HG02678 (cell line): ENCODE data around the gene RGS8.
"Not testable (repeated sequence)": the region's sequence is repeated elsewhere in the genome, so short reads cannot be mapped to it uniquely, and the experiment has no call there.

Experiments
- ATAC-seq: cut with Tn5 transposase; IDR thresholded peaks from one replicate; pipeline ENCODE4 v1.9.1; 2021; ENCODE audit warnings: mild to moderate bottlenecking, moderate library complexity; ENCODE audit not compliant: unreplicated experiment

Gene RGS8

GRCh38 chr1:182702826-182703524, 18.6 kb upstream of the RGS8 start:
- ATAC-seq = no peak

GRCh38 chr1:182700351-182700709, 15.9 kb upstream of the RGS8 start:
- no peak for ATAC-seq

- no peak for ATAC-seq
Observed at GRCh38 chr1:182699393-182700350, 15.3 kb upstream of the RGS8 start.

DNA sequence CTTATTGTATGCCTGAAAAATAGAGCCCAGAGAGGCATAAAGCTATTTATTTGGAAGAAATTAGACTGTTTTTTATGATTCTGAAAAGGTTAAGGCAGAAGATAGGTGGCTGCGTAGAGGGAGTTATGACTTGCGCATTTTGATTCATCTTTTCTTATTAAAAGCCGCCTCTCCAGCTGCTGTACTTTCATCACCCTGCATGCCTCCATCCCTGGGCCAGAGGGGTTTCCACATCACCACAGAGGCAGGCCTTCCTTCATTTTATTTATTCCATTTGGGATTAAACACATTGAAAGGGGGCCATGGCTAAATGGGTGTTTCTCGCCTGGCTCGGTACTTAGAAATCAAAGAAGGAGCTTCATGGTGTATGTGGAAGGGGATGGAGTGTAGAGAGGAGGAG, 14.6 kb upstream of the RGS8 start:
- no peak for ATAC-seq

DNA sequence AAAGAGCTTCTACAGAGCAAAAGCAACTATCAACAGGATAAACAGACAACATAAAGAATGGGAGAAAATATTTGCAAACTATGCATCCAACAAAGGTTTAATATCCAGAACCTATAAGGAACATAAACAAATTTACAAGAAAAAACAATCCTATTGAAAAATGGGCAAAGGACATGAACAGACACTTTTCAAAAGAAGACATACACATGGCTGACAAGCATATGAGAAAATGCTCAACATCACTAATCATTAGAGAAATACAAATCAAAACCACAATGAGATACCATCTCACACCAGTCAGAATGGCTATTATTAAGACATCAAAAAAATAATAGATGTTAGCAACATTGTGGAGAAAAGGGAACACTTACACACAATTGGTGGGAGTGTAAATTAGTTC, 8.8 kb upstream of the RGS8 start:
- ATAC-seq = not testable (repeated sequence)

DNA sequence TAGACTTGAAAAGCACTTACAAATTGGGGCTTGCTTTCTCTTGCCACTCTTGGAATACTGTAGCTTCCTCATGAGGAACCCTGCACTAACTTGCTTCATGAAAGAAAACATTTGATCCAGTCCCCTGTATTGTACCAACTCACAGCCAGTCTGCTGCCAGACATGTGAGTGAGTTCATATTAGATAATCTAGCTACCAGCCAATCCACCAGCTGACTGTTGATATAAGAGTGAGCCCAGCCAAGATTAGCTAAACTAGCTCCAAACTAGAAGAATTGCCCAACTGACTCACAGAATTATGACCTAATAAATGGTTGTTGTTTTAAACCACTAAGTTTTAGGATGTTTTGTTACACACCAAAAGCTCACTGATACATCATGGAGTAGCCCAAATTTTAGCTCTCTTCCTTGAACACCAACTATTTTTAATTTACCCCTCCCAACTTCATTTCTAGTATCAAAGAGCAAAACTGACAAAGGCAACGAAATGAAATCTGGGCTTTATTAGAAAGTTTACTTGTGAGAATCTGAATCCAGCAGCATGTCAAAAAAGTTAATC, 6.6 kb upstream of the RGS8 start:
- ATAC-seq = no peak

GRCh38 chr1:182688436-182689205, 4.2 kb upstream of the RGS8 start:
- no peak for ATAC-seq

GRCh38 chr1:182687361-182687760, 3.0 kb upstream of the RGS8 start:
- ATAC-seq = no peak

- no peak for ATAC-seq
Observed at GRCh38 chr1:182686446-182686845, 2.1 kb upstream of the RGS8 start.

DNA sequence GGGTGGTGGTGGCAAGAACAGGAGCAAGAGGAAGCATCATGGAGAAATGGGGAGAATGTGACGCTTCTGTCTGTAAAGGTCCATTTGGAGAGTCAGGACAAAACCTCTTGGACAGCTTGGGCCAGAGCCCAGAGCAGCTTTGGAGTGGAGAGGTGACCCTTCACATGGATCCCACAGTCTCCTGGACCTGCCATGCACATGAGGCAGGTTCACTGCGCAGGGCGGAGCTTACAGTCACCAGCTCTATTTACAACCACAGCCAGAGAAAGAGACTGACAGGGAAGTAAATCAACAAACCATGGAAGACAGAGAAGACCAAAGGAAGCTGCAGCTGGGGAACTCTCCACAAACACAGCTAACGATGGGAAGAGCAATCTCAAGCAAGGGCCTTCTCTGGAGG, 828 bp upstream of the RGS8 start:
- ATAC-seq = no peak

DNA sequence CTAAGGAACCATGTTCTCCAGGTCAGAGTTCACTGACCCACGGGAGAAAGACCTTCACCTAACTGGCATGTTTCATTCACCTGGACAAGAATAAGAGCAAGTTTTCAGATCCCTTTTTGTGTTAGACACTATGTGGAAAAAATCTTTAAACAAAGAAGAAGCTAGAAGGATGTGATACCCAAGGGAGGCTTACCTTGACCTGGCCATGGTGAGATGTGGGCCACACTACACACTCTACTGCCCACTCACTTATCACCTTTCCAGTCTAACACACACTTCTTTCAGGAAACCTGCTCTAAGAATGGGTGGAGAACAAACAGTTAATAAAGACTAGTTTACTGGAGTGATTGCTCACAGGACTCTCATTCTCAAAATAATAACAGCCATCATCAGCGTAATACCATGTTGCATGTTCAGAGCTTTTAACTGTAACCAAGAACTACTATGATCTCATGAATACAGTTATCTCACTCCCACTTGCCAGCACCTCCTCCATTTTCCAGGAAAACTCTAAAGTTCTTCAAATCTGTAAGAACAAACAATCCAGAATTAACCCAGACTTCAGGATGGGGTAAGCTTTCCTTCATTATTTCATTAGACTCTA, 1.4 kb downstream of the RGS8 start:
- ATAC-seq = no peak

GRCh38 chr1:182682406-182682805, 2.0 kb downstream of the RGS8 start:
- ATAC-seq = no peak

DNA sequence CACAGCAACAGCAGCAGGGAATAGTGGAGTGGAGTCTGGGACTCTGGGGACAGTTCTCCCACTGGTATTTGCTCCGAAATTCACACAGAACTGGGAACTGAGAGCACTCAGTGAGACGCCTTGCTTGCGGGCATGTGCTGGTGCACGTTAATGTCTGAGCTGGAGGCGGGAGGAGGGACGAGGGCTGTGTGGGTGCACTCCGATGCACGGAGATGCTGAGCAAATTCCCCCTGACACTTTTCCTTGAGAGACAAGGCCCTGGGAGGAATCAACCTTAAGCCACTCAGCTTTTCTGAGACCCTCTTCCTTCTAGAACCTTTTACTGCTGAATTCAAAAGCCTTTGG, 2.8 kb downstream of the RGS8 start:
- ATAC-seq = no peak

DNA sequence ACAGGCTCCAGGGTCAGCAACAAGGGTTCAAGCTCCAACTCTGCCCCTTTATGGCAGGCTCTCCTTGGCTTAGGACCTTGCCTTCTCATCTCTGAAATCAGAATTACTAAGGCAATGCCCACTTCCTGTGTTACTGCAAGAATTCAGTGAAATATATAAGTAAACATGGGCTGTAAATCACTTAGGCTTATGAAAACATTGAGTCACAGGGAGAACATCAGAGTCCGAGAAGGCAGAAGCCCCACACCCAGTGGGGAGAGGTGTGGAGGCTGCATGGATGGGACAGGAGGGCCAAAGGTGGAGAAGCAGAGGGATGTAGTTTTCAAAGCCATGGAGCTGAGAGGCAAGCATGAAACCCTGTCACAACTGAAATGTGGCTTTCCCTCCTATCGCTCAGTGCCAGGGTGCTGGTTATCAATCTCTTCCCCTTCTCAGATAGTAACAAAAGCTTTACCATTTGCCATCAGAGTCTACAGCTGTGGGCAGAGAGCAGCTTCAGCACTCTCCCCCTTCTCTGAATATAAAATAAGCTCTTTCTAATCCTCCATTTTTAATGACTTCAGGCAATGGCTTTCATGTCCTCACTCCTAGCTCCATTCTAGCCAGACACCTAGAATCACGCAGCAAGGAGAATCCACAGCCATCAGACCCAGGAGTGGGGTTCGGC, 3.4 kb downstream of the RGS8 start:
- no peak for ATAC-seq

DNA sequence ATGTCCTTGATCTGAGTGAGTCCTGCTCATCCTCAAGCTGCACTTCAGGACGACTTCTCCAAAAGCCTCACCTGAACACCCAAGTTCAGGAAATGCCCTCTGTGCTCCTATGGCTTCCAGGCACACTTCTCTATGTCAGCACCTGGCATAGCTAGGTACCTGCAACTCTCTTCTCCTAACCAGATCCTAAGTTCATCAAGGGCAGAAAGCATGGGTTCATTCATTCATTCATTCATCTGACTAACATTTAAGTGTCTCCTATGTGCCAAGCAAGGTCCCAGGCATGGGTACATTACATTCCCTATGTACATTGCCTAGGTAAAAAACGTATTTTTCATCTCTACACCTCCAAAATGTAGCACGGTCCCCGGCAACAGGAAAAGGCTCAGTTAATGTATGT, 4.0 kb downstream of the RGS8 start:
- ATAC-seq = no peak

DNA sequence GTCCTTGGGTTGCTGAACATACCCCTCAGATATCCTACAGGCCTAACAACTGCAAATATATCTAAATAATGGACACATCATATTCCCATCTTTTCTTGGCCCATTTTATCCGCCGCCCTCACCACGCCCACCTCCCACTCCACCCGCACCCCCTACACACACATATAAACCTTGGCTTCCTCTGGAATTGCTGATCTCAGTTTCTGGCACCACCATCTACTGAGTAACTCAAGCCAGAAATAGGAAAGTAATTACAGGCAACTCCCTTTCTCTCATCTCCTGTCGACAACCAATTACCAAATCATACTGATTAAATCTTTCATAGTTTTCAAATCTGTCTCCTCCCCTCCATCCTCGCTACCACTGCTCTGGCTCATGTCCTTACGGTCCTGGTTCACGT, 4.7 kb downstream of the RGS8 start:
- ATAC-seq = no peak

GRCh38 chr1:182677397-182678098, 6.8 kb downstream of the RGS8 start:
- peak; percentile 92 for ATAC-seq

DNA sequence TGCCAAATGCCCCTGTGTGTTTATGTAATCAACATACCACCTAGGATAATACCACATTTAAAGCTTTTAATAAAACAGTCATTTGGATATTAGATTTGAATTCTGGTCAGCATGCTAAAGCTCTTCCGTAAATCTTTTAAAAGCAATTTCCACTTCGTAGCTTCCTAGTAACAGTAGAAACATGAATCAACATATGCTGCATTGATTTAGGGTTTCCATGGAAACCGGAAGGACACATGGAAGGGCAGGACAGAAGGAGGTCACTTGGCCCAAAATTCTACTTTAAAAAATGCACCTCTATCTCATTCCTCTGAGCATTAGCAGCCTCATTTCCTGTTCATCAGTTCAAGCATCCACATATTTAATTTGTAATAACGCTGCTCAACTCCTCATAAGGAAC, 8.1 kb downstream of the RGS8 start:
- no peak for ATAC-seq

DNA sequence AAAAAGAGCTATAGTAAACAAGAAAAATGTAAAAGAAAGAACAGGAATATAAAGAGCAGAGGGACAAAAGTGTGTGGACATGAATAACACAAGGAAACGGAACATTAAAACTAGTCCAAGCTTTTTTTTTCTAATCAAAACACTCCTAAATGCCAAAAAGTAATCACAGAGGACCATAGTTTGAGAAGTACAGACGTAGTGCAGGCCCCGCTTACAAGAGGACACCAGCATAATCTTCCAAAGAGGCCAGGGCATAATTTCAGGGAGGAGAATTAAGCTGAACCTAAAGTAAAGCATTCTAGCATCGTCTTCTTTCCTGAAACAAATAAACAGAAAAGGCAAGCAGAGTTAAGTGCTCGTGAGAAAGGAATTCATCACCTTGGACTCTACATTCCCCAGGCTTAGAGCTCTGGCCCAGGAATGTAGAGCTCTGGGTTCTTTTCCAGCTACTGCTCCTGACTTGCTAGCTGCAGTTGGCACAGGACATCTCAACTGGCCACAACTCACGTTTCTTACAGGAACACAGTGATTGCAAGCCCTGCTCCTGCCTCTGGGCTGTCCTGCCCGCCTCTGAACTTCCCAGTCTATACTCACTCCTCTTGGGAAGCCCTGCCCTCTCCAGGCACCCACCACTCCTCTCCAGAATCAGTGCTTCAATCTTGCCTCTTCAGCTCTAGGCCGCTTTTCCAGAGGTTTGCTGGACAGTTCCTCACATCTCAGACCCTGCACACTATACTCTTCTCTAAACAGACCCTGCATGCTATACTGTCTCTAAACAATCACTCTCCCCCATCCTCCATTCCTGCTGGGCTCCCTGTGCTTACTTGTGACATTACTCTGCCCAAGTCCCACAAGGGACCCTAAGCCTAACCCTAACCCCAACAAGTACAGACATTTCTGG, 9.8 kb downstream of the RGS8 start:
- ATAC-seq = no peak
